GM21447 (cell line): ENCODE results near the gene WNT5A.

ENCODE experiments used
- ATAC-seq: cut with Tn5 transposase; IDR thresholded peaks from one replicate; pipeline ENCODE4 v1.9.1; 2021; ENCODE audit not compliant: unreplicated experiment

WNT5A gene

GRCh38 chr3:55453886-55454496 lies 33.1 kb downstream of the WNT5A start:
- no peak for ATAC-seq

- no peak for ATAC-seq
Measured at GRCh38 chr3:55452886-55453285, 34.2 kb downstream of the WNT5A start.

GRCh38 chr3:55449527-55449926 lies 37.6 kb downstream of the WNT5A start:
- no peak for ATAC-seq

- no peak for ATAC-seq
Measured at GRCh38 chr3:55446850-55447249, 40.3 kb downstream of the WNT5A start.

GRCh38 chr3:55445551-55445950 lies 41.6 kb downstream of the WNT5A start:
- no peak for ATAC-seq

GRCh38 chr3:55443346-55443745 lies 43.8 kb downstream of the WNT5A start:
- no peak for ATAC-seq

- no peak for ATAC-seq
Measured at GRCh38 chr3:55442861-55443260, 44.2 kb downstream of the WNT5A start.

GRCh38 chr3:55441499-55441898 lies 45.6 kb downstream of the WNT5A start:
- no peak for ATAC-seq

GRCh38 chr3:55440104-55440708 lies 46.9 kb downstream of the WNT5A start:
- ATAC-seq = no peak

- ATAC-seq = no peak
Measured at GRCh38 chr3:55439657-55440056, 47.4 kb downstream of the WNT5A start.

GRCh38 chr3:55436644-55437043 lies 50.5 kb downstream of the WNT5A start:
- ATAC-seq = no peak

GRCh38 chr3:55435491-55435890 lies 51.6 kb downstream of the WNT5A start:
- ATAC-seq = no peak

GRCh38 chr3:55434789-55435188 lies 52.3 kb downstream of the WNT5A start:
- no peak for ATAC-seq

GRCh38 chr3:55431041-55431440 lies 56.1 kb downstream of the WNT5A start:
- ATAC-seq = no peak

GRCh38 chr3:55427739-55428138 lies 59.4 kb downstream of the WNT5A start:
- no peak for ATAC-seq

GRCh38 chr3:55426486-55426885 lies 60.6 kb downstream of the WNT5A start:
- ATAC-seq = no peak

- no peak for ATAC-seq
Measured at GRCh38 chr3:55423782-55424181, 63.3 kb downstream of the WNT5A start.

GRCh38 chr3:55417211-55417610 lies 69.9 kb downstream of the WNT5A start:
- ATAC-seq = no peak

- ATAC-seq = no peak
Measured at GRCh38 chr3:55416331-55416821, 70.7 kb downstream of the WNT5A start.
